ENCODE measurements around the gene AVPI1. TPM values are rescaled to one million over a fixed set of nuclear protein-coding genes. Genes with fewer than 3 reads are reported as not detected.

AVPI1 gene
- total and polyA plus RNA-seq, 4 donors: 6.6 to 22.1 (median 11.9) TPM

GRCh38 chr10:97651773-97652172 is 35.3 kb downstream of the AVPI1 start:
- 95% methylated on average over 3 of the region's 3 CpGs for WGBS
- no peak overlapping the region for H3K4me3 ChIP-seq (ENCODE audit: low read depth in 1 of 3, low read length in 3 of 3)
- no peak overlapping the region for H3K27ac ChIP-seq (ENCODE audit: low read depth in 1 of 2, low read length in 2 of 2)
- H3K27me3 ChIP-seq (ENCODE audit: control insufficient read depth in 4 of 4, insufficient read depth in 4 of 4, low read length in 3 of 4): no peaks in the 10 kb centered on the region
- peaks cover 5 to 29% (median 16%) of the 10 kb centered on the region in 4 donors for H3K36me3 ChIP-seq (ENCODE audit: control insufficient read depth in 4 of 4, insufficient read depth in 3 of 4, low read depth in 1 of 4, low read length in 3 of 4)
- no peaks in the 10 kb centered on the region for H3K9me3 ChIP-seq (ENCODE audit: control insufficient read depth in 4 of 4, low read length in 3 of 4)
- no peak for TF ChIP-seq YY1 (IDR thresholded peaks at IDR 0.05)
- TF ChIP-seq GABPA (IDR thresholded peaks at IDR 0.05 in 1 of 2, conservative IDR thresholded peaks at IDR 0.05 in 1 of 2): no peak
- TF ChIP-seq EGR1 (IDR thresholded peaks at IDR 0.05; ENCODE audit: low read depth in 2 of 2): no peak
- no peak for TF ChIP-seq RXRA (IDR thresholded peaks at IDR 0.05)
- no peak for TF ChIP-seq JUND (IDR thresholded peaks at IDR 0.05)
- no peak for TF ChIP-seq HNF4A (conservative IDR thresholded peaks at IDR 0.05)
- no peak for TF ChIP-seq FOXA2 (IDR thresholded peaks at IDR 0.05)
- TF ChIP-seq HNF4G (IDR thresholded peaks at IDR 0.05): no peak
- TF ChIP-seq CTCF (IDR thresholded peaks at IDR 0.05; ENCODE audit: low read depth, low read length, missing input control): no peak
- no peak for TF ChIP-seq ATF3 (IDR thresholded peaks at IDR 0.05)
- no peak for TF ChIP-seq SP1 (IDR thresholded peaks at IDR 0.05)
- TF ChIP-seq NR2F2 (IDR thresholded peaks at IDR 0.05): no peak
- TF ChIP-seq MAX (IDR thresholded peaks at IDR 0.05): no peak
- TF ChIP-seq FOXA1 (IDR thresholded peaks at IDR 0.05): no peak
- no peak for TF ChIP-seq TAF1 (conservative IDR thresholded peaks at IDR 0.05)
- no peak for TF ChIP-seq REST (IDR thresholded peaks at IDR 0.05)
- no peak for TF ChIP-seq RAD21 (IDR thresholded peaks at IDR 0.05)
- no peak overlapping the region for H3K9ac ChIP-seq (ENCODE audit: low read depth in 1 of 2, low read length in 2 of 2)
- DNase-seq (ENCODE audit: low spot score): no peak
- peaks cover 0 to 2% (median 0%) of the 10 kb centered on the region in 4 donors for H3K4me1 ChIP-seq (ENCODE audit: control insufficient read depth in 4 of 4, insufficient read depth in 4 of 4, low read length in 3 of 4)

GRCh38 chr10:97650726-97651125 is 36.3 kb downstream of the AVPI1 start:
- Histone ChIP-seq H3K27ac (ENCODE audit: low read depth in 1 of 2, low read length in 2 of 2) (no peak overlapping the region), H3K9ac (ENCODE audit: low read depth in 1 of 2, low read length in 2 of 2) (no peak overlapping the region), H3K27me3 (ENCODE audit: control insufficient read depth in 4 of 4, insufficient read depth in 4 of 4, low read length in 3 of 4) (no peaks in the 10 kb centered on the region), H3K4me1 (ENCODE audit: control insufficient read depth in 4 of 4, insufficient read depth in 4 of 4, low read length in 3 of 4) (peaks cover 0 to 2% (median 0%) of the 10 kb centered on the region in 4 donors), H3K9me3 (ENCODE audit: control insufficient read depth in 4 of 4, low read length in 3 of 4) (no peaks in the 10 kb centered on the region), H3K36me3 (ENCODE audit: control insufficient read depth in 4 of 4, insufficient read depth in 3 of 4, low read depth in 1 of 4, low read length in 3 of 4) (peaks cover 5 to 20% (median 10%) of the 10 kb centered on the region in 4 donors), H3K4me3 (ENCODE audit: low read depth in 1 of 3, low read length in 3 of 3) (no peak overlapping the region)
- no peak for DNase-seq (ENCODE audit: low spot score)
- WGBS: 89% methylated on average over 3 of the region's 3 CpGs
- TF ChIP-seq HNF4A (conservative IDR thresholded peaks at IDR 0.05): no peak
- no peak for TF ChIP-seq SP1 (IDR thresholded peaks at IDR 0.05)
- no peak for TF ChIP-seq CTCF (IDR thresholded peaks at IDR 0.05; ENCODE audit: low read depth, low read length, missing input control)
- no peak for TF ChIP-seq TAF1 (conservative IDR thresholded peaks at IDR 0.05)
- TF ChIP-seq FOXA2 (IDR thresholded peaks at IDR 0.05): no peak
- no peak for TF ChIP-seq HNF4G (IDR thresholded peaks at IDR 0.05)
- TF ChIP-seq RAD21 (IDR thresholded peaks at IDR 0.05): no peak
- TF ChIP-seq YY1 (IDR thresholded peaks at IDR 0.05): no peak
- TF ChIP-seq RXRA (IDR thresholded peaks at IDR 0.05): no peak
- no peak for TF ChIP-seq NR2F2 (IDR thresholded peaks at IDR 0.05)
- TF ChIP-seq GABPA (IDR thresholded peaks at IDR 0.05 in 1 of 2, conservative IDR thresholded peaks at IDR 0.05 in 1 of 2): no peak
- no peak for TF ChIP-seq EGR1 (IDR thresholded peaks at IDR 0.05; ENCODE audit: low read depth in 2 of 2)
- TF ChIP-seq ZBTB33 (IDR thresholded peaks at IDR 0.05): no peak

Measured in liver (tissue), 9 donors.